Stomach (tissue), 4 donors: ENCODE measurements around the gene SYT10.

Source experiments
- CTCF ChIP-seq, 7 experiments: fragments of 450-650 bp in 4 of 7; fragments of 200-600 bp in 3 of 7; sonication (generic) in 3 of 7; IDR thresholded peaks; one replicate each; pipeline ENCODE4 v1.5.1; 2016 to 2019; ENCODE audit warnings: antibody characterized with exemption in 7 of 7, control low read depth in 2 of 7, mild to moderate bottlenecking in 1 of 7
- EP300 ChIP-seq: sonication (generic); formaldehyde crosslinking; IDR thresholded peaks from one replicate; pipeline ENCODE4 v1.6.1; 2017; ENCODE audit warnings: antibody characterized with exemption
- POLR2A ChIP-seq, 4 donors: fragments of 450-650 bp; IDR thresholded peaks; one replicate each; pipeline ENCODE4 v1.6.1; 2016; ENCODE audit warnings: antibody characterized with exemption in 4 of 4, control low read depth in 2 of 4, mild to moderate bottlenecking in 1 of 4, moderate library complexity in 1 of 4
- POLR2AphosphoS5 ChIP-seq, 3 donors: sonication (generic); formaldehyde crosslinking; IDR thresholded peaks; one replicate each; pipeline ENCODE4 v1.6.1; 2016; ENCODE audit warnings: antibody characterized with exemption in 3 of 3

- TF ChIP-seq EP300 (no peak), POLR2A (IDR thresholded peaks at IDR 0.05) (no peak), CTCF (IDR thresholded peaks at IDR 0.05) (no peak), POLR2AphosphoS5 (IDR thresholded peaks at IDR 0.05) (no peak)
Observed at GRCh38 chr12:33484161-33484560, 44.5 kb upstream of the SYT10 start.
